NCI-H2107 treated with DMSO at 0.1 percent for 48 hours (cell line): Measurements from ENCODE around the gene YPEL4.
A peak's percentile ranks its signal among the peaks of the same experiment; 100 is the strongest.

ENCODE experiments used
- DNase-seq: peaks from one replicate; lab custom pipeline; 2025; ENCODE audit not compliant: unreplicated experiment; lab: John Stamatoyannopoulos, UW

Gene YPEL4

DNA sequence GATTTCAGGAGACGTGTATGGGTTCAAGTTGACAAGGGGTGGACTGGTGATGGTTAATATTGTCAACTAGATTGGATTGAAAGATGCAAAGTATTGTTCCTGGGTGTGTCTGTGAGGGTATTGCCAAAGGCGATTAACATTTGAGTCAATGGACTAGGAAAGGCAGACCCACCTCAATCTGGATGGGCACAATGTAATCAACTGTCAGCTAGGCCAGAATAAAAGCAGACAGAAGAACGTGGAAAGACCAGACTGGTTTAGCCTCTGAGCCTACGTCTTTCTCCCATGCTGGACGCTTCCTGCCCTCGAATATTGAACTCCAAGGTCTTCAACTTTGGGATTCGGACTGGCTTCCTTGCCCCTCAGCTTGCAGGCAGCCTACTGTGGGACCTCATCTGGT lies 1.7 kb upstream of the YPEL4 start:
- no peak for DNase-seq

DNA sequence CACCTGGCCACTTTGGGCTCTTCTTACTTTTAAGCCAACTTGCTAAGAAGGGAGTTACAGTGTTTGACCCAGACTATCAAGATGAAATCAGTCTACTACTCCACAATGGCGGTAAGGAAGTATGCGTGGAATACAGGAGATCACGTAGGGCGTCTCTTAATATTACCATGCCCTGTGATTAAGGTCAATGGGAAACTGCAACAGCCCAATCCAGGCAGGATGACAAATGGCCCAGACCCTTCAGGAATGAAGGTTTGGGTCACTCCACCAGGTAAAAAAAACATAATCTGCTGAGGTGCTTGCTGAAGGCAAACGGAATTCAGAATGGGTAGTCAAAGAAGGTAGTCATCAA lies 1.0 kb upstream of the YPEL4 start:
- DNase-seq, result no peak

DNA sequence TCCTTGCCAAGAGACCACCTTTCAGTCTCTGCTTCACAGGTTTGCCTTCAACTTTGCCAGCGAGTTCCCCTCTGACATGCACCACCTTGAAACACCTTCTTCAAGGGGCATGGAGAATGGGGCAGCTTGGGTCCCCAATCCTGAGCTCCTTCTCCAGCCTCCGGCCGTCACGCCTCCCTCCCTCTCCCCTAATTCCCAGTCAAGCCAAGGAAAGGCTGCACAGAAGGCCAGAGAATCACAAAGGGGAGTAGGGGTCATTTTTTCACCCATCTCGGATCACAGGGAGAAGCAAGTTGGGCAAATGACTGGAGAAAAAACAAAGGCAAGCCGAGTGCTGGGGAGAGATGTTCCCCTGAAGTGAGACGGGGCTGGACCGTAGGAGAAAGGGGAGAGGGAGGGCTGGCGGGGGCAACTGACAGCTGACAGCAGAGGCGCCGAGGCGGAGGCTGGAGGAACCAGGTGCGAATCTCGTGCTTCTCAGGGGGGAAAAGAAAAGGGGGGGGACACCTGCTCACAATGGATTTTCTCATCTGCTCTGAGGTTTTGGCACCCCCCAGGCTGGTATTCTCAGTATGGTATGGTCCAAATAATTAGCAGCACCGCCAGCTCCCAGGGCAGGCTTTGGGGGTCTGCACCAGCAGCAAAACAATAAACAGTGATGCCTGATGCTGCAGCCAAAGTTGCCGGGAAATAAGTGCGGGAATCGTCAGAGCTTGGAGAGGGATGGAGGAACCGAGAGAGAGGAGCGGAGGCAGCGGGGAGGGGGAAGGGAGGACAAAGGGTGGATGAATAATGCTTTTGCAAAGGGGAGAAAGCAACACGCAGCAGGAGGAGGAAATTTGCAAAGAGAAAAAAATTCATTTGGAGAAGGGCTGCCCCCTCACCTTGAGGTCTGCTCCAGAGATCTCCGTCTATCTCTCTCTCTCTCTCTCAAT lies 644 bp downstream of the YPEL4 start:
- DNase-seq, result no peak

DNA sequence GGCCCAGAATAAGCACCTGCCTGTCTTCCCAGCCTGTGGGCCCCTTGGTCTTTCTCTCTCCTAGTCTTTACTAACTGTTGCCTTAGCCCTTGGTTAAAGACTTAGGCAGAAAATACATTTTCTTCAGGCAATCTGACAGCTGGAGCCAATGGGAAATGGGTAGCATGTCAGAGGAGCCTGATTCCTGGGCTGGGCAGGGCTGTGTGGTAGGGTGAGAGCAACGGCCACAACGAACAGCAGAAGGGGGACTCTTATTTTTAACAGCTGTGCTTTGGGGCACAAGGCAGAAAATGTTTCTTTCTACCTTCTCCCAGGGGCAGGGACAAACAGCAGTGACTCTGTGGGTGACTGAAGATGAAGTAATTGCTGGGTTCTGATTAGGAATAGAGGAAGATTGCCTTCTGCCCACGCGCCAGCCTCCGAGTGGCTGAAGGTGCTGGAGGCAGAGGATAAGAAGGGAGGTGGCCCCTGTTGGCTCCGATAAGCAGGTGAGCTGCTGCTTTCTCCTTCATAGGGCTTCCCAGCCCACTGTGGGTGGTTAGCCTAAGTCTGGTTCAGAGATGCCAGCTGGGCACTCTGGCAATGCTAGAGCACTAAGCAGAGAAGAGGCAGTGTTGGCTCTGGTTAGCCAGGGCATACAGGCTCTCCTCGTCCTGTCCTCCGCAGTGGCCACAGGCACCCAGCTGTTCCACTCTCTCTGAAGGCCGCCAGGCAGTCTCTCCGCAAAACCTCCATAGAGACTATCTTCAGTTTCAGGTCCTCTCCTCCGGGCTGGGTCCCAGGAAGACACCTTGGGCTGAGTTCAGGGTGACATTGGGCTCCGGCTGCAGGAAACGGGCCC lies 1.5 kb downstream of the YPEL4 start:
- no peak for DNase-seq

DNA sequence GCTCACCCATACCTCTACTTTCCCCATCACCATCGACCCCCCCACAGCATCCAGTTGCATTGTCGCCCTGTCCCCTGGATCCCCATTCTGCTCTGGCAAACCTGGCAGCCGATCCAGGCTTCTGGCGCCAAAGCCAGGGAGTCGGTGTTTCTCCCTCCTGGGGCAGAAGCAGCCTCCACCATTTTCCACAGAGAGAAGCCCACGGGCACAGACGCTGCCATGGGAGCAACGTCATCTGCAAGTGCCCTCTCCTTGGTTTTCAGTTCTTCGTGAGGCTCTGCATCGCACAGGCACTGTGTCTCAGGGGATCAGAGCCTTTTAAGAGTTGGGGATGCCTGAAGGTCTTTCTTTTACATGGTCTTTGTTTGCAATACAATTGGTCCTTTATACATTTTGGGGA lies 2.3 kb downstream of the YPEL4 start:
- DNase-seq, result no peak

DNA sequence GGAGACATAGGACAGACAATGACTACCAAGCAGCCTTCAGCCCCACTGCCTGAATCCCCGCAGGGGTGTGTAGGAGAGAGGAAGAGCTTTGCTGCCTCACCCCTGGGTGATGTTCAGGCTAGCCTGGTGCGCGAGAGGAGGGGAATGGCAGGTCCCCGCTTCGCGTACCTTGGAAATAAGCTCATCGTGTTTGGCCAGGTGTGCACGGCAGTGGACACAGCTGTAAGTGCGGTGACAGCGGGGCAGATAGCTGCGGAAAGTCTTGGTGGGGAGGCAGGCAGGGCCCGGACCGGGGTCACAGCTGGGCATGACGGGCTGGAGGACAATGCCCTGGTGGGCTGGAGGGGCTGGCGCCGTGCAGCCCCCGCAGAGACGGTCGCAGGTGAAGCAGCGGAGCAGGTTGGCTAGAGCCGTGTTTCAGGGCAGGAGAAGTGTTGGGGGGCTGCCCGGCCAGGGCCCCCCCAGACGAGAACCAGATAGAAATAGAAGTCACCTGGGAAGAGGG lies 2.9 kb downstream of the YPEL4 start:
- no peak for DNase-seq

DNA sequence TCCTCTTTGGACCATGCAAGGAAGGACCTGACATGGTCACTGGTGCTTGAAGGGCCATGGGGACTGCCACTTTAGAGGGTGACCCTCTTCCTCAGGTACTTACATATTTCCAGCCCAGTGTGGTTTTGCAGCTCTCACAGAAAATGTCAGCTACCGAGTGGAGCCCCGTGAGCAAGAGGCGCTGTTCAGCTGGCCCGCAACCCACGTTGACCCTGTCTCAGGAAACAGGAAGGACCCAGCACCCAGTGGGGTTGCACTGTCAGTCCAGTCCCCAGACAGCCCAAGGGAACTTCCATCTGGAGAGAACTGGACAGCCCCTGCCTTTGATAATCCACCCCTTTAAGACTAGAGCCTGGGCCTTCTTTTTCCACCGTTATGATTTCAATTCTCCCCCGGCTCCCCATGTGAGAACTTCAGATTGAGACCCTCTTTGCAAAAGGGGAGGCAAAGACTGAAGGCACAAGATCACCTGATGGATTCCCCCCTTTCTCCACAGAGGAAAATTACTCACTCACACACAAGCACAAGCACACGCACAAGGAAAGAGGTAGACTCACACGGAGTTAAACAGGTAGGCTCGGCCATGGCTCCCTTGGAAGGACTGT lies 3.4 kb downstream of the YPEL4 start:
- DNase-seq, result no peak

DNA sequence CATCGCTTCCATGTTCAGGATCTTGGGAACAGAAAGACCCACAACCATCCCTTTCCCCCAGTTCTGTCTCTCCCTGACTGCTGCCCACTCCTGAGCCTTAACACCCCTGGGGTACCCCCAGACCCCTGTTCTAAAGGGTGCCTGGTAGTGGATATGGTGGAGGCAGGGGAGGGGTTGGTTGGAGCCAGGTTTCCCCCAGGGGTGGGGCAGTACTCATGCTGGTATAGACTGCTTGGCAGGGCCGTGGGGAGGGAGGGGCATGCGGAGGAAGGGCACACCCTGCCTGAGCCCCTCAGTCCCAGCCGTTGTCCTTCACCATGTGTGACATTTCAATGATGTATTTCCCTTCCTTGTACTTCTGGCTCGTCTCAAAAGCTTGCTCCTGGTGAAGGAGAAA lies 4.0 kb downstream of the YPEL4 start:
- DNase-seq, result no peak

DNA sequence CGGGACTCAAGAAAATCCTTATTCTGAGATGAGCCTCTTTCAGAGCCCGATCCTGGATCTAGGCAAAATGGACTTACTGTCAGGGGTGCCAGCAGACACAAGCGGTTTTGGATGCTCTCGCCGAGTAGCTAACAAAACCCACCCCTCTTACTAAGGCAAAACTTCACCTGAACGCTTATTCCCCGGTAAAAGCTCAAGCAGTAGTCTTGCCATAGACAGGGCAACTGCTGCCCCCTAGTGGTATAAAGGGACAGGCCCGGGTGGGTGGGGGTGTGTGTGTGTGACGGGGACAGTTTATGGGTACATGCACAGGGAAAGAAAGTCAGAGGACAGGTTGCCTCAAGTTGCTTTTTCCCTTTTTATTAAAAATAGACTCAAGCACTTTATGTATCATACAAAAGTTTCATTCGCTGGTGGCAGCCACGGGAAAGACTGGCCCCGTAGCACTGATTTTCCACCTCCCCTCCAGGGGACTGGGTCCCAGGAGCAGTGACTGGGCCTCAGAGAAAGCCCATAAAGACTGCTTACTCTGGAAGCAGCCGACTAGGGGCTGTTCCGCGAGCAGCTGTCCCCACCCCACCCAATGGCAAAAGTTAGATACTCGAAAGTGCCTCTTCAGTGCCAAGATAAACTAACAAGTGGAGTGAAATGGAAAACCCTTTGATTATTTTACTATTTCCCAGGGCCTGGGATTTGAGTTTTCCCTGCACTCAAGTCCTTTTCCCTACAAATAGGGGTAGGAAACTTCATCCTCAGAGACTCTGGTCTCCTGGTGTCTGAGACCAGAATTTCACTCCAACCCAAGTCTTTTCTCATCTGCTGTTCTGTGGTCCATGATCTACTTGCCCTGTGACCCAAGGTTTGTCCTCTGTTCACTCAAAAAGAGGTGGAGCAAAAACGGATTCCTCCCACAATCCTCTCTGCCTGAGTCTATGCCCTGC lies 4.7 kb downstream of the YPEL4 start:
- peak; percentile 35 for DNase-seq

DNA sequence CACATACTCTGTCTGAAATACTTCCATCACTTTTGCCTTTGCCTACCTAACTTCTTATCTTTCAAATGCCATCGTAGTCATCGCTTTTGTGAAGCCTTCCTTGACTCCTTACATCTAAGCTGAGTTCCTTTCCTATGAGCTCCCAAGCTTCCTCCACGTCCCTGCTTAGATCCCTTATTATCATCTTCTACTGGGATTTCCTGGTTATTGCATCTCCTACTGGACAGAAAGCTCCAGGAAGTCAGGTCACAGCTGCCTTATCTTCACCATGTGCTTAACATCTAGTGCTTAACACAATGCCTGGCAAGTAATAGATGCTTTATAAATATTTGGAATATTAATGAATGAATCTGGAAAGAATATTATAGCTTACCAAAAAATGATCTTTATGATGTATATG lies 5.9 kb downstream of the YPEL4 start:
- DNase-seq, result no peak

DNA sequence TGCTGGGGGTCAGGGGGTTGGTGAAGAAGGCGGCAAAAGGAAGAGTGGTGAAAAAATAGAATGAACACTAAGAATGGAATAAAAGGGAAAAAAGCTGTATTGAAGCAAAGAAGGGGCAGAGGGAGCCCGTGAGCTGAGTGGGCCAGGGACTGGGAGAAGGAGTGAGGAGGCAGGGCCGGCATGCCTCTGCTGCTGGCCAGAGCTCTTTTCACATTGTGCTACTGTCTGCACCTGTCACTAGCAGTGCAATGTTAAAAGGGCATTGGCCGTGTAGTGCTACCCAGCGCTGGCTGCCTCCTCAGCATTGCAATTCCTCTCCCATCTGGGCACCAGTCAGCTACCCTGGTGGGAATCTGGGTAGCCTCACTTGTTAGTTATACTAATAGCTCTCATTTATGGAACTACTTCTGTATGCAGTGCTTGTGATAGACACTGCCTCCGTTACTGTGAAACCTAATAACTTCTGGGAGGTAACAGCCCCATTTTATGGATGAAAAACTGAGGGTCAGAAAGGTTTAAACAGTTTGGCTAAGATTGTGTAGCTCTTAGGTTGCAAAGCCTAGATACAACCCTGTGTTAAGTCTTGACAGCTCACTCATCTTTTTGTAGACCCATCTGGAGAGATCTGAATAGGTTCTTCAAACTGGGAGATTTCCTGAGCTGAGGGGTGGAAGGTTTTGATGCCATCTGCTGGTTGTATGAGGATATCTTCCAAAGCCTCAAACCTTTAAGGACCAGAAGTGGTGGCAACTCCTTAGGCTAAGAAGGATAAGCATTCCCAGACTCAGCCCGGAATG lies 8.5 kb downstream of the YPEL4 start:
- peak; percentile 26 for DNase-seq

DNA sequence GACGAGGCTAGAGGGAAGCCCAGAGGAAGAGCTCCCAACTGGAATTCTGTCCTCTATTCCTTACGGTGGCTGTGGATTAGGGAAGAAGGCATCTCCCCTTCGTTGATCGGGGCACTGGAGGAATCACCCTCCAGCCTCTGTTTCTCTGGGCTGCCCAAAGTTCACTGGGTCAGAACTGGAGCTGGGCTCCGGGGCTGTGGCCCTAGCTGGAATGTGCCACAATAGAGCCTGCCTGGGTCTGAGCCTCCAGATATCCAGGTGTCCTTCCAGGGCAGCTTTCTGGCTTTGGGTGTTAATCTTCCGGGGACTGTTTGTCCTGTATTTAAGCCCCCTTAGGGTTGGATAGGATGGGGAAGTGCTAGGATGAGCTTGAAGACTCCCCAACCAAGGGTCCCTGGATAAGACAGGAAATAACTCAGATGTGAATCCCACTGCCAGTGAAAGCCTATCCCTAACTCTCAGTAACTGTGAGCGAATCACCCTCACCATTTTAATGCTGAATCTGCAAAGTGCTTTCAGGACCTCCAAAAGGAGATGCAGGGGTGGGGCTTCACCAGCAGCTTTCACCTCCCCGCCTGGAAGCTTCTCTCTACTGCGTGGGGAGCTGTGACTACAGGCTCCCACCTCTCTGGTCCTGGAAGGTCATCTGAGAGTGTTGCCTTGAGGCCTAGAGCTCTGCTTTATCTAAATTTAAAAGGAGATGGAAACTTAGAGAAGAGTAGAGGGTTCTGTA lies 9.5 kb downstream of the YPEL4 start:
- DNase-seq, result no peak

DNA sequence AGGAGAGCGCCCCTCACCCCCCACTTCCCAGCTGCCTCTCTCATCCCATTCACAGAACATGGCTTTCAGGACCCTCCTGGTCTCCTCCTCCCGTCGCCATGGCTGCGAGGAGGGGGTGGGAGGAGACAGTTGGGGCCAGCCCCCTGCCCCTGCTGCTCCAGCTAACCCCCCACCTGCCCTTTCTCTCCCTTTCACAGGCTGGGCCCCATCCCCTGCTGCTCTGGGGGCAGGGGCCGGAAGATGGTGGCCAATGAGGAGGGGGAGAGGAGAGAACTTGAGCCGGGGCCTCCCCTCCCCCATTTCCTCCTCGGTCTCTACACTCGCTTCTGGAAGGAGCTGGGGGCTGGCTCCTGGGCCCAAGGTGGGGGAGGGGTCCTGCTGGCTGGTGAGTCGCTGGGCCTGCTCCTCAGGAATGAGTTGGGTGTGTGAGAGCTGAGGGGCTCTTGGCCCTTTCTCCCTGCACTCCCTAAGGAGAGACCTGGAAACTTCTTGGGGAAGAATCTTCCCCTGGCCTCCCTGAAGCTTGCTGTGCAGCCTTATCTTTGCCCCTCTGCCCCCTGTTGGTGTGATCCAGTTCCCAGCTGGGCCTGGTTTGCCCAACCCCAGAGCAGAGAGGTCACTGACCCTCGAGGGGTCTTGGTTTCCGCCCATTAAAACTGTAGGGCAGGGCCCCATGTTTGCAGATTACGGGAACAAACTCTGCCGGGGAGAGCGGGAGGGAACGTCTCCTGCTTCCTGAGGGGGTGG lies 10.2 kb downstream of the YPEL4 start:
- no peak for DNase-seq

DNA sequence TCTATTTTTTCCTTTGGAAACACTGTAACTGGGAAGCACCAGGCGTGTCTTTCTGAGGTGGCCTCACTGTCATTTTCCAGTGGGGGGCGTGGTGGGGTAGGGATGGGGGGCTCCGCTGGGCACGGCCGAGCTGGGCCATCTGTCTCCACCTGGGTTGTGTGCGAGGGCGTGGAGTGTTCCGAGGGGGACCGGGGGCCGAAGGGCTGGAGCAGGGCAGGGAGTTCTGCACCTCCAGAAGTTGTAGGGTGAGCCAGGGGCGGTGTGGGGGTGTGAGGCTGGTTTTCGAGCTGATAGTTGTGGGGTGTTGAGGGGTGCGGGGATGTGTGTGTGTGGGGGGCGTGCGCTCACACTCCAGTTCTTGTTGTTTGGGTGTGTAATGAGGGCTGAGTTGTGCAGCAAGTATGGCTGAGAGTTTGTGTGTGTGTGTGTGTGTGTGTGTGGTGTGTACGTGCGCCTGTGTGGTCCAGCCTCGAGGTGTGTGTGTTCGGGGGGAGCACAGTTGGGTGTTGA lies 10.8 kb downstream of the YPEL4 start:
- no peak for DNase-seq

DNA sequence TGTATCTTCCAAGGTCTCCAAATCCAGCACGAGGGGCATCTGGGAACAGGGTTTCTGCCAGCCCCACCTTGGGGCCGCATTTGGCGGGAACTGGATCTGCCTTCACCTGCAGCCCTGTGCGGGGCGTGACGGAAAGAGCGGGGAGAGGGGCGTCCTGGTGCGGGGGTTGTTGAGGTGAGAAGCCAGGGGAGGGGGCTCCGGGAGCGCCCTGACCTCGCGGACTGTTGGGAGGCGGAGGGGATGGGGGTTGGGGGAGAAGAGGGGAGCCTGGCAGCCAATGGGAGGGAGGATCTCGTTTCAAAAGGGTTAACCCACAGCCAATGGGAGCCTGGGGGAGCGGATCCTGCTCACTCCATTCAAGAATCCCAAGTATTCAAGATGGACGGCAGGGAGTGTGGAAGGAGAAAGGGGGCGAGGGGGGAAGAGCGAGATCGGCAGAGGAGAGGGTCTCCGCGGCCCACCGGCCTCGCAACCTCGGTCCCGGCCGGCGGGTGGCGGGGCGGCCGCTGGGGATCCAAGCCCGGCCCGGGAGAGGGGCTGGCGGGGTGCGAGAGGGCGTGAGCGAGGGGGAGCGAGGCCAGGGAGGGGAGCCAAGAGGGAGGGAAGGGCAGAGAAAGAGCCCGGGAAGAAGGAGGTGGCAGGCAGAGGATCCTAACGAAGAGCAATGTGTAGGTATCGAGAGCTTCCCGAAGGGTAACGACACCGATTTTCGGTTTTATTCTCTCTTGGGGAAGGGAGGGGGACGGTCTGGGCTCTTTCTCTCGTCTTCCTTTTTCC lies 11.5 kb downstream of the YPEL4 start:
- peak; percentile 39 for DNase-seq

DNA sequence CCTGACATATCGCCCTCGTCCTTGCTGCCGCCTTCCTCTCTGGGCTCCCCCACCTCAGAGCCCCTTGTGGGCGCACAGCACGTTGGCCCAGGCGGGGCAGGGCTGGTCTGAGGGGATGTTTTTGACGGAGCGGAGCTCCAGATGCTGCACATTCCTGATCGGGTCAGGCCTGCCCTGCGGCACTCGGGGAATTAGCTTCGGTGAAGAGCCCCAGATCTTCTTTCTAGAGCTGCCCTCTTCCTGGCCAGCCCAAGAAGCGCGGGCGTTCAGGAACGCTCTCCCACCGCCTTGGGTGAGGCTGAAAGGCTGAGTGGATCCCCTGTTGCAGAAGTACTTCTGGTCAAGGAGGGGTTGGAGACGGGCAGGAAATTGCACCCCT lies 12.1 kb downstream of the YPEL4 start:
- DNase-seq, result no peak

DNA sequence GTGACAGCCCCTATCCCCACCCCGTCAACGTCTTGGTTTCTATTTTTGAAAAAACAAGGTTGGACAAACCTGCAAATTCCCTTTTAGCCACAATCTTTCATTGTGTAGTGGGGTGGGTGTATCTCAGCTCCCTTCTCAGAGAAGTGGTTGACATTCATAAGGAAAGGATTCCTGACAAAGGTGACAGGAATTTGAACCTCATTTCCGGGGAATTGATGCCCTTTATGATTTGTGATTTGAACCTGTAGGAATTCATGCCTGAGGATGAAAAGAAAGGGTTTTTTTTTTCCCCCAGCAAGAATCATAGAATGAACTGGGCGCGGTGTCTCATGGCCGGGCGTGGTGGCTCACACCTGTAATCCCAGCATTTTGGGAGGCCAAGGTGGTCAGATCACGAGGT lies 14.5 kb downstream of the YPEL4 start:
- no peak for DNase-seq
